ENCODE results near the gene TAOK3. TPM values are rescaled to one million over a fixed set of nuclear protein-coding genes. Genes with fewer than 3 reads are reported as not detected.
"Not testable (repeated sequence)": the region's sequence is repeated elsewhere in the genome, so short reads cannot be mapped to it uniquely, and the experiment has no call there.

TAOK3 gene
- total RNA-seq, 6 experiments from 2014 or later = 26.0 to 30.7 (median 28.0) TPM

DNA sequence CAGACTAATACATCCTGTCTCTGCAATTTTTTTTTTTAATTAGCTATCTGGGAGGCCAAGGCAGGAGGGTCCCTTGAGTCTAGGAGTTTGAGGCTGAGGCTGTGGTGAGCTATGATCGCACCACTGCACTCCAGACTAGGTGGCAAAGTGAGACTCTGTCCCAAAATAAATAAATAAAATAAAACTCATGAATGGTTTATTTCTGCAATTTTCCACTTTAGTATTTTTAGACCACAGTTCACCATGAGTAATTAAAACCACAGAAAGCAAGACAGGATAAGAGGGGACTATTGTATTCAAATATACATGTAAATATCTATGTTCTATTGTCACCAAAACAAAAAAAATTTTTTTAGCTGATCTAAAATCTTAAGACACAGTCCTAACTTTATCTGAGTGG is 17.8 kb downstream of the TAOK3 start:
- H3K27me3 Mint-ChIP-seq (ENCODE audit: insufficient read depth) = no peaks in the 10 kb centered on the region
- peaks cover 36% of the 10 kb centered on the region for H3K36me3 Mint-ChIP-seq (ENCODE audit: low read depth)
- peaks cover 66% of the 10 kb centered on the region for H3K4me1 Mint-ChIP-seq (ENCODE audit: low read depth)
- no peak for DNase-seq
- TF ChIP-seq CTCF (IDR thresholded peaks at IDR 0.05) = no peak
- peak overlapping the region; percentile 77 for H3K27ac Mint-ChIP-seq
- no peak overlapping the region for H3K4me3 Mint-ChIP-seq
- peaks cover 4% of the 10 kb centered on the region; the same call in 1 of the 2 replicates for H3K9me3 Mint-ChIP-seq

DNA sequence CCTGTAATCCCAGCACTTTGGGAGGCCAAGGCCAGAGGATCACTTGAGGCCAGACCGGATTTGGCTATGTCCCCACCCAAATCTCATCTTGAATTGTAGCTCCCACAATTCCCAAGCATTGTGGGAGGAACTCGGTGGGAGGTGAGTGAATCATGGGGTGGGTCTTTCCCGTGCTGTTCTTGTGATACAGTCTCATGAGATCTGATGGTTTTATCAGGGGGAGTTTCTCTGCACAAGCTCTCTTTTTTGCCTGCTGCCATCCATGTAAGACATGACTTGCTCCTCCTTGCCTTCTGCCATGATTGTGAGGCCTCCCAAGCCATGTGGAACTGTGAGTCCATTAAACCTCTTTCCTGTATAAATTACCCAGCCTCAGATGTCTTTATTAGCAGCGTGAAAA is 18.2 kb downstream of the TAOK3 start:
- DNase-seq; H3K27me3 Mint-ChIP-seq (ENCODE audit: insufficient read depth); H3K9me3 Mint-ChIP-seq; H3K4me3 Mint-ChIP-seq: not testable (repeated sequence)
- Mint-ChIP-seq H3K36me3 (ENCODE audit: low read depth) (peaks cover 32% of the 10 kb centered on the region), H3K27ac (peak overlapping the region; percentile 77), H3K4me1 (ENCODE audit: low read depth) (peaks cover 63% of the 10 kb centered on the region)

- DNase-seq = no peak
Observed at GRCh38 chr12:118353721-118354120, 19.0 kb downstream of the TAOK3 start.

GRCh38 chr12:118350908-118351559 is 21.7 kb downstream of the TAOK3 start:
- DNase-seq = no peak
- Mint-ChIP-seq H3K27me3 (ENCODE audit: insufficient read depth) (no peaks in the 10 kb centered on the region), H3K36me3 (ENCODE audit: low read depth) (peaks cover 23% of the 10 kb centered on the region), H3K27ac (no peak overlapping the region), H3K4me1 (ENCODE audit: low read depth) (peaks cover 28% of the 10 kb centered on the region), H3K9me3 (peaks cover 4% of the 10 kb centered on the region; the same call in 1 of the 2 replicates), H3K4me3 (no peak overlapping the region)
- TF ChIP-seq CTCF (IDR thresholded peaks at IDR 0.05) = no peak

More at GRCh38 chr12:118353721-118354120, 19.0 kb downstream of the TAOK3 start:
- Mint-ChIP-seq H3K4me1 (ENCODE audit: low read depth) (peaks cover 55% of the 10 kb centered on the region), H3K36me3 (ENCODE audit: low read depth) (peaks cover 24% of the 10 kb centered on the region), H3K27me3 (ENCODE audit: insufficient read depth) (no peaks in the 10 kb centered on the region), H3K9me3 (peaks cover 4% of the 10 kb centered on the region; the same call in 1 of the 2 replicates), H3K27ac (no peak overlapping the region), H3K4me3 (no peak overlapping the region)
- TF ChIP-seq CTCF (IDR thresholded peaks at IDR 0.05) = no peak

DNA sequence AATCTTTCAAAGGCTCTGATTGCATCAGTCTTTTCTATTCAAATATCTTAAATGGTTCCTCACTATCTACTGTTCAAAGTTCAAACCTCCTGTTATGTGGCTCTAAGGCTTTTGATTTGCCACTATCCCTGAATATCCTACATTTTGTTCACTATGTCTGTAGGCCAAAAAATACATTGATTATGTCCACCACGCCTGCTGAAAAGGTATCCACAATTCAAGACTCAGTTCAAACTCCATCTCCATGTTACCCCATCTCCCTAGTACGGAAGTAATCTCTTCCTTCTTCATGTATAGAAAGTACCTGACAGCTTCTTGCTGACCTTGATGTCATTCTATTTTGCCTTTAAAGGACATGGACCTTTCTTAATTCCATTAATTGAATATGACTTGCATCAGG is 24.8 kb downstream of the TAOK3 start:
- H3K4me1 Mint-ChIP-seq (ENCODE audit: low read depth) = peaks cover 11% of the 10 kb centered on the region
- DNase-seq = no peak
- H3K9me3 Mint-ChIP-seq = no peaks in the 10 kb centered on the region
- H3K27me3 Mint-ChIP-seq (ENCODE audit: insufficient read depth) = no peaks in the 10 kb centered on the region
- H3K27ac Mint-ChIP-seq = no peak overlapping the region
- peaks cover 2% of the 10 kb centered on the region; the same call in 1 of the 2 replicates for H3K36me3 Mint-ChIP-seq (ENCODE audit: low read depth)
- no peak overlapping the region for H3K4me3 Mint-ChIP-seq
- TF ChIP-seq CTCF (IDR thresholded peaks at IDR 0.05) = no peak

DNA sequence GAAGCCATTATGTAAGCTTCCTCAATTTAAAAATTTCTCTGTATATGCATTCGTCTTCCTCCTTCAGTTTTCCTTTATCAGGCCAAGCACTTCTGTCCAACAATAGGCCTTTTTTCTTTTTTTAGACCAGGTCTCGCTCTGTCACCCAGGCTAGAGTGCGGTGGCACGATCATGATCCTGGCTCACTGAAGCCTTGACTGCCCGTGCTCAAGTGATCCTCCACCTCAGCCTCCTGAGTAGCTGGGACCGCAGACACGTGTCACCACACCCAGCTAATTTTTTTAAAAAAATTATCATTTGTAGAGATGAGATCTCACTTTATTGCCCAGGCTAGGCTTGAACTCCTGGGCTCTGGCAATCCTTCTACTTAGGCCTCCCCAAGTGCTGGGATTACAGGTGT is 25.8 kb downstream of the TAOK3 start:
- Mint-ChIP-seq H3K4me1 (ENCODE audit: low read depth) (peaks cover 11% of the 10 kb centered on the region; the same call in 1 of the 2 replicates), H3K36me3 (ENCODE audit: low read depth) (no peaks in the 10 kb centered on the region), H3K9me3 (no peaks in the 10 kb centered on the region), H3K27me3 (ENCODE audit: insufficient read depth) (no peaks in the 10 kb centered on the region), H3K27ac (no peak overlapping the region), H3K4me3 (no peak overlapping the region)
- DNase-seq = no peak
- TF ChIP-seq CTCF (IDR thresholded peaks at IDR 0.05) = no peak
